ENCODE measurements around the gene TTC33. TPM values are rescaled to one million over a fixed set of nuclear protein-coding genes. Genes with fewer than 3 reads are reported as not detected.

Gene TTC33
- polyA plus RNA-seq, 1 of the 3 experiments (the other 2 are of a cell fraction) = 2.2 TPM

- DNase-seq = peak; percentile 20
- no peaks in the 10 kb centered on the region; the same call in 1 of the 2 replicates for H4K20me1 ChIP-seq (ENCODE audit: insufficient read depth)
- H3K27me3 ChIP-seq (ENCODE audit: insufficient read depth) = peaks cover 67% of the 10 kb centered on the region
- H3K9me2 ChIP-seq = no peaks in the 10 kb centered on the region
- H3K27ac ChIP-seq (ENCODE audit: low read depth in 2 of 2, low read length in 1 of 2) = no peak within 1 kb of the TSS
- no peaks in the 10 kb centered on the region for H3K9me3 ChIP-seq
- H3K36me3 ChIP-seq (replicated peaks in 1 of 2; ENCODE audit: control insufficient read depth in 1 of 2, insufficient read depth in 2 of 2, low read length in 1 of 2) = no peaks in the 10 kb centered on the region
- H3K4me1 ChIP-seq (ENCODE audit: control insufficient read depth in 1 of 2, insufficient read depth in 2 of 2, low read depth in 1 of 2, low read length in 1 of 2) = peaks cover 6 to 11% of the 10 kb centered on the region in 2 experiments; a peak in 2 of 4 replicates
- peak within 1 kb of the TSS; percentile 56 to 66 for H3K4me3 ChIP-seq (ENCODE audit: low read depth in 2 of 2, low read length in 1 of 2)
- no peak within 1 kb of the TSS for H3K9ac ChIP-seq
- H3K4me2 ChIP-seq = peak within 1 kb of the TSS; percentile 98
- CTCF ChIA-PET = interaction anchor here (1.4 to 1.5 kb wide), 3 partner anchors 9 to 732 kb away, joined by 3 read pairs; no protein-coding TSS in a partner anchor
- no peaks in the 10 kb centered on the region for H3K79me2 ChIP-seq (ENCODE audit: insufficient read depth)
- H3F3A ChIP-seq (replicated peaks; ENCODE audit: insufficient read depth) = peaks cover 4% of the 10 kb centered on the region
- TF ChIP-seq MEF2A (IDR thresholded peaks at IDR 0.05; ENCODE audit: borderline replicate concordance, low read depth) = no peak
- no peak for TF ChIP-seq RFX5 (IDR thresholded peaks at IDR 0.05; ENCODE audit: low read length)
- TF ChIP-seq RAD21 (IDR thresholded peaks at IDR 0.05; ENCODE audit: low read length) = no peak
- TF ChIP-seq FOSL2 (IDR thresholded peaks at IDR 0.05; ENCODE audit: borderline replicate concordance, low read depth) = no peak
- TF ChIP-seq GABPA (IDR thresholded peaks at IDR 0.05; ENCODE audit: low read depth) = no peak
- no peak for TF ChIP-seq CHD2 (IDR thresholded peaks at IDR 0.05; ENCODE audit: low read length, partially characterized antibody)
- no peak for TF ChIP-seq SIN3A (IDR thresholded peaks at IDR 0.05; ENCODE audit: borderline replicate concordance, low read depth, low read length)
- TF ChIP-seq, protein P1, sequence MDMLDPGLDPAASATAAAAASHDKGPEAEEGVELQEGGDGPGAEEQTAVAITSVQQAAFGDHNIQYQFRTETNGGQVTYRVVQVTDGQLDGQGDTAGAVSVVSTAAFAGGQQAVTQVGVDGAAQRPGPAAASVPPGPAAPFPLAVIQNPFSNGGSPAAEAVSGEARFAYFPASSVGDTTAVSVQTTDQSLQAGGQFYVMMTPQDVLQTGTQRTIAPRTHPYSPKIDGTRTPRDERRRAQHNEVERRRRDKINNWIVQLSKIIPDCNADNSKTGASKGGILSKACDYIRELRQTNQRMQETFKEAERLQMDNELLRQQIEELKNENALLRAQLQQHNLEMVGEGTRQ (IDR thresholded peaks at IDR 0.05; ENCODE audit: borderline replicate concordance, low read depth, low read length) = no peak
- no peak for TF ChIP-seq EP300 (IDR thresholded peaks at IDR 0.05; ENCODE audit: borderline replicate concordance in 1 of 2, low read depth in 1 of 2, low read length in 1 of 2)
- TF ChIP-seq RXRA (IDR thresholded peaks at IDR 0.05; ENCODE audit: borderline replicate concordance, low read depth) = no peak
- TF ChIP-seq SMC3 (IDR thresholded peaks at IDR 0.05; ENCODE audit: low read depth, low read length) = no peak
- TF ChIP-seq MXI1 (IDR thresholded peaks at IDR 0.05; ENCODE audit: low read depth, low read length) = no peak
- no peak for TF ChIP-seq FOXJ3 (CRISPR knock-in tag; IDR thresholded peaks at IDR 0.05)
- TF ChIP-seq USF1 (IDR thresholded peaks at IDR 0.05; ENCODE audit: borderline replicate concordance, low read depth) = no peak
- TF ChIP-seq EZH2phosphoT487 (IDR thresholded peaks at IDR 0.05; ENCODE audit: borderline replicate concordance, low read depth) = no peak
- no peak for TF ChIP-seq JUND (IDR thresholded peaks at IDR 0.05)
- 9% methylated on average over 33 of the region's 44 CpGs for WGBS (ENCODE audit: low lambda C conversion rate)
- POLR2A ChIA-PET = no interaction called here
- H2AFZ ChIP-seq (ENCODE audit: low read depth) = peak within 1 kb of the TSS; percentile 81; the same call in 1 of the 2 replicates
These were observed 75.7 kb downstream of the TTC33 start, which contains the start of gene PTGER4 for GRCh38 chr5:40679913-40680681. TSS of gene PTGER4 (plus strand) at chr5:40679915. CDS start at chr5:40680994, 1,079 bp downstream.

Data from SK-N-SH (cell line).